Body of pancreas (tissue), 4 donors: ENCODE measurements around the gene PATJ.

Source experiments
- CTCF ChIP-seq, 7 experiments: fragments of 450-650 bp in 4 of 7; fragments of 200-600 bp in 3 of 7; sonication (generic) in 3 of 7; IDR thresholded peaks; one replicate each; pipeline ENCODE4 v1.5.1; 2016 to 2019; ENCODE audit warnings: antibody characterized with exemption in 7 of 7
- POLR2A ChIP-seq, 3 donors: fragments of 450-650 bp; IDR thresholded peaks; one replicate each; pipeline ENCODE4 v1.6.1; 2016; ENCODE audit warnings: antibody characterized with exemption in 3 of 3, mild to moderate bottlenecking in 2 of 3

DNA sequence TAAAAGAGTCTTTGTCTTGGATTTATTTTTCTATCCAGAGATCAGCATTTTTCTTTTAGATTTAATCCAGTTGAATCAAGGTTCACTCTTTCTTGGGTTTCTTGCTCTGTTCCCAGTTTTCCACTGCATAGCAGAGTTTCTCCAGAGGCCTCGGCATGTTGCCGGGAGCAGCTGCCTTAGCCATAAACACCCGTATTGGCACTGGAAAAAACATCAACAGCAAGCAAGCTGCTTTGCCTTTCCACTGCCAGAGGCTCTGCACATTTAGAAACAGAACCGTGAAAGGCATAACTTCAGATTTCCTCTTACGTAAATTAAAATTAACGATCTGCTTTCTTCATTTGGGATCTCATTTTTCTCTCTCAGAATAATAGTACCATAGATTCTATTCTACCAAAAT, 270.6 kb downstream of the PATJ start:
- TF ChIP-seq POLR2A (IDR thresholded peaks at IDR 0.05) (no peak), CTCF (IDR thresholded peaks at IDR 0.05) (no peak)
